Suprapubic skin (tissue), 4 donors: Measurements from ENCODE around the gene PLXNC1. TPM values are rescaled to one million over a fixed set of nuclear protein-coding genes. Genes with fewer than 3 reads are reported as not detected.

Experiments used
- DNase-seq, 2 donors: peaks; one replicate each; pipeline ENCODE4 v3.0.0-alpha.2; 2019; ENCODE audit warnings: low spot score in 2 of 2
- H3K27ac ChIP-seq: fragments of 200-600 bp; sonication (generic); one replicate; pipeline ENCODE4 v1.5.1; 2019
- H3K27me3 ChIP-seq: fragments of 200-600 bp; sonication (generic); one replicate; pipeline ENCODE4 v1.5.1; 2019
- H3K36me3 ChIP-seq: fragments of 200-600 bp; sonication (generic); one replicate; pipeline ENCODE4 v1.5.1; 2019
- H3K4me1 ChIP-seq: fragments of 200-600 bp; sonication (generic); one replicate; pipeline ENCODE4 v1.5.1; 2019
- H3K4me3 ChIP-seq: fragments of 200-600 bp; sonication (generic); one replicate; pipeline ENCODE4 v1.5.1; 2019; ENCODE audit warnings: mild to moderate bottlenecking
- H3K9me3 ChIP-seq: fragments of 200-600 bp; sonication (generic); one replicate; pipeline ENCODE4 v1.5.1; 2019
- CTCF ChIP-seq, 2 donors: fragments of 200-600 bp in 1 of 2; fragments of 450-650 bp in 1 of 2; sonication (generic) in 1 of 2; IDR thresholded peaks; one replicate each; pipeline ENCODE4 v1.5.1; 2016 to 2019; ENCODE audit warnings: antibody characterized with exemption in 2 of 2, mild to moderate bottlenecking in 1 of 2, moderate library complexity in 1 of 2
- EP300 ChIP-seq: sonication (generic); formaldehyde crosslinking; IDR thresholded peaks from one replicate; pipeline ENCODE4 v1.6.1; 2017; ENCODE audit warnings: antibody characterized with exemption
- POLR2A ChIP-seq, 2 donors: fragments of 450-650 bp; IDR thresholded peaks; one replicate each; pipeline ENCODE4 v1.6.1; 2017; ENCODE audit warnings: antibody characterized with exemption in 2 of 2, mild to moderate bottlenecking in 2 of 2, moderate library complexity in 2 of 2
- POLR2AphosphoS5 ChIP-seq, 3 donors: sonication (generic); formaldehyde crosslinking; IDR thresholded peaks; one replicate each; pipeline ENCODE4 v1.6.1; 2017; ENCODE audit warnings: antibody characterized with exemption in 3 of 3
- WGBS: methylation state at CpG from one replicate; pipeline ENCODE4 v1.1.5; 2018; 5-methylcytosine and 5-hydroxymethylcytosine counted together
- total RNA-seq, 4 donors: library from RNA; depleted of rRNA; stranded (reverse); fragments of >200 nt; gene quantifications; one replicate each; pipeline ENCODE4 v1.1.0, GENCODE V29; 2016

Gene PLXNC1
- total RNA-seq, 4 donors from 2014 or later: 8.1 to 30.9 (median 15.3) TPM

- TF ChIP-seq POLR2A (IDR thresholded peaks at IDR 0.05): no peak
- no peak for TF ChIP-seq EP300
- no peak for TF ChIP-seq POLR2AphosphoS5 (IDR thresholded peaks at IDR 0.05)
- no peak for TF ChIP-seq CTCF (IDR thresholded peaks at IDR 0.05)
- no peaks in the 10 kb centered on the region for H3K36me3 ChIP-seq
- DNase-seq: no peak
- peaks cover 4% of the 10 kb centered on the region for H3K4me1 ChIP-seq
- no peak overlapping the region for H3K27ac ChIP-seq
- WGBS: 73% methylated on average over 1 of the region's 1 CpG
- H3K9me3 ChIP-seq: no peaks in the 10 kb centered on the region
- no peak overlapping the region for H3K4me3 ChIP-seq
- H3K27me3 ChIP-seq: peaks cover 15% of the 10 kb centered on the region
Measured at GRCh38 chr12:94169495-94169894, 21.1 kb downstream of the PLXNC1 start.

DNA sequence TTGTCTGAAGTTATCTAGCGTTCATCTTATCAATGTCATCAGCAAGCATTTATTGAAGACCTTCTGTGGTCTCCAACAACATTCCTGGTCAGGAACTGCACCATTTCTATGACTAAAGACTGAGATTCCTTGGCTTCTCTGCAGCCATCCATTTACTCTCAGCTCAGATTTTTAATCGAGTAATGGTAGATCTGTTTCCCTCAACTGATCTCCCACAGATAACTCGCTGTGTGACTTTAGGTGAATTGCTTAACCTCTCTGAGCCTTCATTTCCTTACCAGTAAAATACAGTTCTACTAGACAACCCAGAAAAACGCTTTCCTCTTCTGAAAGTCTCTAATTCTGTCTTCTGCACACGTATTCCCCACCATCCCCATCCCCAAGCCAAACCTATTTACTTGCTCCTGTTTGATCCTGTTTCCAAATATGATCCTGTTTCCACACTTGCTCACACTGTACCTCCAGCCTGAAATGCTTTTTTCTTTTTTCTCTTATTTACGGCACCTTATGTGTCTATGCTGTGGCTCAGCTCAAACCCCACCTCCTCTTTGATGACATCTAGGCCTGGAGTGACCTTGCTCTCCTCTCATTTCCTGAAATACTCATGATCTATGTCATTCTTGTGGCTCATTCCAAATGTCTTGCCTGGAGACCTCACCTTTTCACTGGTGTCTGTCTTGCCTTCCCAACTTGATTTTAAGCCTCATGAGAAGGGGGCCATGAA is 21.8 kb downstream of the PLXNC1 start:
- Histone ChIP-seq H3K4me3 (no peak overlapping the region), H3K27me3 (peaks cover 15% of the 10 kb centered on the region), H3K4me1 (peaks cover 4% of the 10 kb centered on the region), H3K27ac (no peak overlapping the region), H3K9me3 (no peaks in the 10 kb centered on the region), H3K36me3 (no peaks in the 10 kb centered on the region)
- no peak for TF ChIP-seq POLR2AphosphoS5 (IDR thresholded peaks at IDR 0.05)
- no peak for TF ChIP-seq CTCF (IDR thresholded peaks at IDR 0.05)
- TF ChIP-seq EP300: no peak
- no peak for TF ChIP-seq POLR2A (IDR thresholded peaks at IDR 0.05)
- DNase-seq: no peak
- 88% methylated on average over 6 of the region's 6 CpGs for WGBS

DNA sequence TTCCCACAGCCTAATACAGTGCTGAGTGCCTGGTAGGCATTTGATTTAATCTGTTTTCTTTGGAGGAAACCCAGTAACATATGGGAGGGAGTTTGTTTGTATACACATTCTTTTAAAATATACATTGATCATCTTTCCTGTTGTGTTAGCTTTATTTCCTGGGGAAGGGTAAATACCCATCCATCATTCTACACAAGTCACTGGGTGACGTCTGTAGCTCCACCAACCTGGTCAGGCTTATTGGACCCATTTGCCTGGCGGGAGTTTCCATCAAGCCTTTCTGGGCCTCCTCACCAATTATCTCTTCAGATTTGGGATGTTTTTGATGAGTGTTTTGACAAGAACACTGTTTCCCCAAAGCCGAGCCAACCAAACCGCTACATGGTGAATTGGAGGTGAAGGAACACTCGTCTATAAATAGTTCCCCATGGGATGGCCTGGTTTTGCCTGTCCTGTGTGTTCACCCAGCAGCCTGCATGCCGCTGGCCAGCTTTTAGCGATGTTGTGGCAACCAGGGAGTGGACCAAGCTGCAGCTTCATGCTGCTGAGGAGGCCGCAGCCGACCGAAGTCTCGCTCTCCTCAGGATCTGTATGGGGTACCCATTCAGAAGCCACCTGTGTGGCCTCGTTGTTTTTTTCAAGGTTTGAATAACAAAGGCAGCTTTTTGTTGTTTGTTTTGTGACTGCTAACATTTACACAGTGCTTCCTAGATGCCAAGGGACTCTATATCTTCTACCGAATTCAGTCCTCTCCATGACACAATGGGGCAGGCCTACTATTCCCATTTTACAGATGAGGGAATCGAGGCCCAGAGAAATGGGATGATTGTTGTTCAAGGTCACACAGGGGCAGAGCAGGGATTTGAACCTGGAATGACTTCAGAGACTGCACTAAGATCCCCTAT is 22.6 kb downstream of the PLXNC1 start:
- Histone ChIP-seq H3K4me1 (no peaks in the 10 kb centered on the region), H3K36me3 (no peaks in the 10 kb centered on the region), H3K9me3 (no peaks in the 10 kb centered on the region), H3K27ac (no peak overlapping the region), H3K27me3 (peaks cover 15% of the 10 kb centered on the region), H3K4me3 (no peak overlapping the region)
- 91% methylated on average over 14 of the region's 14 CpGs for WGBS
- DNase-seq: no peak
- TF ChIP-seq POLR2AphosphoS5 (IDR thresholded peaks at IDR 0.05) (no peak), EP300 (no peak), CTCF (IDR thresholded peaks at IDR 0.05) (no peak), POLR2A (IDR thresholded peaks at IDR 0.05) (no peak)

GRCh38 chr12:94171595-94171930 is 23.2 kb downstream of the PLXNC1 start:
- H3K27ac ChIP-seq: no peak overlapping the region

More at GRCh38 chr12:94171595-94171930, 23.2 kb downstream of the PLXNC1 start:
- no peak for DNase-seq
- Histone ChIP-seq H3K4me1 (no peaks in the 10 kb centered on the region), H3K9me3 (no peaks in the 10 kb centered on the region), H3K36me3 (no peaks in the 10 kb centered on the region), H3K27me3 (peaks cover 15% of the 10 kb centered on the region), H3K4me3 (no peak overlapping the region)
- WGBS: 95% methylated on average over 5 of the region's 5 CpGs
- no peak for TF ChIP-seq CTCF (IDR thresholded peaks at IDR 0.05)
- TF ChIP-seq POLR2A (IDR thresholded peaks at IDR 0.05): no peak
- TF ChIP-seq EP300: no peak
